Stimulated activated CD4-positive, alpha-beta T cell treated with anti-CD3 and anti-CD28 coated beads, Interleukin-12 subunit alpha, Interleukin-12 subunit beta, amount 100 ng/mL, for 48 hours (primary cell): Measurements from ENCODE around the gene OR7D4.
A peak's percentile ranks its signal among the peaks of the same experiment; 100 is the strongest.
"Not testable (repeated sequence)": the region's sequence is repeated elsewhere in the genome, so short reads cannot be mapped to it uniquely, and the experiment has no call there.

Source experiments
- DNase-seq, 3 donors: peaks; one replicate each; pipeline ENCODE4 v3.0.0-alpha.2; 2020; ENCODE audit warnings: low read depth in 2 of 3, low spot score in 1 of 3

The OR7D4 gene

DNA sequence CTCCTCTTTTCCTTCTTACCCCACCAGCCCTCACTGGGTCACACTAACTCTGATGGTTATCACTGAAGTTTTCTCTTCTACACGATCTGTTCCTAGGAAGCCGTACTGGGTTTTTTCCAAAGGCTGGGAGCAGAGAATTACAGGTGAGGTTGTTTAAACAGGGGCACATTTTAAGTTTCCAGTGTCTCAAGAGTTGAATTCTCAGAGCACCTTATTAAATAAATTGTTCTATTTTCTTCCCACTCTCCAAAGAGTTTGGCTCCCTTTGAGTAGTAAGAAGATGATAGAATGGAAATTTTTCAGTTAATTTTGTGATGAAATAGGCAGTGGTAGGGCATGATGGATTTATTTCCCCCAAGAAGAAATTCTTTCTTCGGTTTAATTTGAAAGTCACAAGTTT, at the start of gene OR7D4:
Gene OR7D4, minus strand, starts transcription at position 101 of the 400 bp plus-strand sequence. CDS start 4,752 bp downstream, outside the sequence.
- DNase-seq: no peak

DNA sequence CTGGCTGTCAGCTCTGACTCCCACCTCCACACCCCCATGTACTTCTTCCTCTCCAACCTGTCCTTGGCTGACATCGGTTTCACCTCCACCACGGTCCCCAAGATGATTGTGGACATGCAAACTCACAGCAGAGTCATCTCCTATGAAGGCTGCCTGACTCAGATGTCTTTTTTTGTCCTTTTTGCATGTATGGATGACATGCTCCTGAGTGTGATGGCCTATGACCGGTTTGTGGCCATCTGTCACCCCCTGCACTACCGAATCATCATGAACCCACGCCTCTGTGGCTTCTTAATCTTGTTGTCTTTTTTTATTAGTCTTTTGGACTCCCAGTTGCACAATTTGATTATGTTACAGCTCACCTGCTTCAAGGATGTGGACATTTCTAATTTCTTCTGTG, 31.8 kb upstream of the OR7D4 start:
- DNase-seq: no peak

DNA sequence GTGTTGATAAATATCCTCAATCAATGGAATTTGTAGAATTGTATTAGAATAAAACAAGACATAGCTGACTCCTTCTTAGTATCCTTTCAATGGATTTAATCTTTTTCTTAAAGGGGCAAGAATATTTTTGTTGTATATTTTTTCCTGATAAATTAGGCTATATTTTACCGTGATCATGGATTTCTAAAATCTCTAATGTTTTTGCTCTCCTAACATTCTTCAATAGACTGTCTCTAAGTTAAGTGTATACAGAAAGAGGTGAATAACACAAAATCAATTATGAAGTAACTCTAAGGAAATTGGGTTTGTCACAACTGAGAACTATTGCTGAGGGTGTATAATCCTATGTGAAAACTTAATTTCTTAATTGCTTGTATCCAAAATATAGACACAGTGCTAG, 31.2 kb upstream of the OR7D4 start, which contains the start of gene OR7E24:
Gene OR7E24, plus strand, starts transcription at position 301 of the 400 bp plus-strand sequence. CDS start 114 bp downstream, outside the sequence.
- no peak for DNase-seq

DNA sequence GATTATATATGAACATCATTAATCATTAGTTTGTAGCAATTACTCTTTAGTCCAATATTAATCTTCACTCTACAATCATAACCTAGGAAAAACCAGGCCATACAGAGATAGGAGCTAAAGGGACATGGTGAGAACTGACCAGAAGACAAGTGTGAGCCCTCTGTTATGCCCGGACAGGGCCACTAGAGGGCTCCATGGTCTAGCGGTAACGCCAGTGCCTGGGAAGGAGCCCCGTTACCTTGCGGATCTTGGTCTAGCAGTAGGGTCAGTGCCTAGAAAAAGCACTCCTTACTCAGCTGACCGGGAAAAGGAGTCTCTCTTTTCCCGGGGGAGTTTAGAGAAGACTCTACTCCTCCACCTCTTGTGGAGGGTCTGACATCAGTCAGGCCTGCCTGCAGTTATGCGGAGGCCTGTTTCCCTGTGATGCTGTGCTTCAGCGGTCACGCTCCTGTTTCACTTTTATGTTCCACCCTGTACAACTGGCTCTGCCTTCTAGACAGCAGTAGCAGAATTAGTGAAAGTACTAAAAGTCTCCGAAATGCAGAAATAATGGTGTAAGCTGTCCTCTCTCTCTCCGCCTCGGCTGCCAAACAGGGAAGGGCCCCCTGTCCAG, 13.8 kb downstream of the OR7D4 start:
- DNase-seq: peak; percentile 31 to 62 (median 61)

DNA sequence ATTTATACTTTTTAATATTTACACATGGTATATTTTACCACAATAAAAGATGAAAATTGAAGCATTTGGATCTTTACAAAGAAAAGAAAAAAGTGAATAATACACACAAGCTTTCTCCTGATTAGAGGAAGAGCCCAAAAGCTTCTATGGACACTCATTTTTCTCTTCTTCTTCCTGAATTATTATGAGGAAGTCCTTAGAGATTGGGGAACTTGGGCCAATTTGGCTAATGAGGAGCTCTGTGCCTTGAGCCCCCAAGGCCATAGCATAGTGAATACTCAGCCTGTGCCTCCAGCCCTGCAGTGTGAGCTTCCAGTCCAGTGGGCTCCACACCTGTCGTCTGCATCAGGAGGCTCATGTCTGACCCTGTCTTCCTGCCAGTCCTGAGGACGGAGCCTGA, 21.3 kb downstream of the OR7D4 start:
- DNase-seq: not testable (repeated sequence)

DNA sequence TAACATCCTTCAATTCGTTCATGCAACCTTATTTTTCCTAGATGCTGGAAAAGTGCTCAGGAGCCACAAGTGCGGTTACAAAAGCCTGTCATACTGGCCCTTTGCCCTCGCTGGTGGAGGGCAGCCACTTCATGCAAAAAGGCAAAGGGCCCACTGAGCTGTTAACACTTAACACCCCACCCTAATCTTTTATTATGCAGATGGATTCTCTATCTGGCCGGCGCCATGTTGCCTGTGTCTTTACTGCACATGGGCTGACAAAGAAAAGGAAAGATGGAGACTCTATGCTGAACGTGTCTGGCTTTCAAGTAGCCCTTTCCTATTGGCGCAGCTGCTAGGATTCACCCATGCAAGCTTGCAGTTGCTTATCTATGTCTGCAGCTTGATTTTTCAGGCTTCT, 29.9 kb downstream of the OR7D4 start:
- no peak for DNase-seq

DNA sequence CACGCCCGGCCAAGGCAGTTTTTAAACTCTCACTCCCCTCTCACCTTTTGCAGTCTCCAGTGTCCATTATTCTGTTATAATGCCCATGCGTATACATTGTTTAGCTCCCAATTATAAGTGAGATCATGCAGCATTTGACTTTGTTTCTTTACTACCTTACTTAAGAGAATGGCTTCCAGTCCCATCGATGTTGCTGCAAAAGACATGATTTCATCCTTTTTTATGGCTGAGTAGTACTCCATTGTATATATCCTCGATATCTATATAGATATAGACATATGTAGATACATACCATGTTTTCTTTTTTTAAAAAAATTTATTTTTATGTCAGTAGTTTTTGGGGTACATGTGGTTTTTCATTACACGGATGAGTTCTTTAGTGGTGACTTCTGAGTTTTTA, 32.2 kb downstream of the OR7D4 start:
- DNase-seq: no peak

DNA sequence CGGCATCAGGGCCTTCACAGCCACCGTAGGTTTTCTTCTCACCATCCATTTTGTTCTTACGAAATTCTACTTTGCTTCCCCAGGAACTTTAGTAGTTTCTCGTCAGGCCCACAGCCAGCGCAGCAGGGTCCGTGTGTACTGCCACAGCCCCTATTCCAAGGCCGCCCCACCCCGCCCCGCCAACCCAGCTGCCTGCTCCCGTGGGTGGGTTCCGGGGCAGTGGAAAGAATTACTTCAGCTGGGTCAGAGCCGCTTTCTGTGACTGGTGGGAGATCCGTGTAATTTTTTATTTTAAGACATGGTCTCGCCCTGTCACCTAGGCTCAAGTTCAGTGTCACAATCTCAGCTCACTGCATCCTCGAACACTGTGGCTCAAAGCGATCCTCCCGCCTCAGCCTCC, 36.4 kb downstream of the OR7D4 start:
- no peak for DNase-seq

DNA sequence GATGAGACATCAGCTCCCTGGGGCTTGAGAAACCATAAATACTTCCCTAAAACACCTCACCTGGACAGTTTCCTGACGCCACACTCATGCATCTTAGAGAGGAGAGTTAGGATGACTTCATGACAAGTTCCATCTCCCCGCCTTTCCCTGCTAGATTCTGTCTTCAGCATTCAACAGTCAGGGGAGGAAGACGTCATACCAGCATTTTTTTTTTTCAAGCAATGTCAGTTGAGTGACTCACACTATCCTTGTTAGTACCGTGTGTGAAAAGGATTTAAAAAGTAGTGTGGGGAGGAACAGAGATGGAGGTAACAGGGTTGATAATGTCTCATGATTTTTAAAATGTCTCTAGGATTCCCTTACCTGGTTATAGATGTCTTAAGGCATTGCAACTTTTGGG, 40.5 kb downstream of the OR7D4 start, which contains the start of gene OR7D2:
Gene OR7D2, plus strand, starts transcription at position 79 of the 400 bp plus-strand sequence. CDS start 6,803 bp downstream, outside the sequence.
- DNase-seq: no peak

DNA sequence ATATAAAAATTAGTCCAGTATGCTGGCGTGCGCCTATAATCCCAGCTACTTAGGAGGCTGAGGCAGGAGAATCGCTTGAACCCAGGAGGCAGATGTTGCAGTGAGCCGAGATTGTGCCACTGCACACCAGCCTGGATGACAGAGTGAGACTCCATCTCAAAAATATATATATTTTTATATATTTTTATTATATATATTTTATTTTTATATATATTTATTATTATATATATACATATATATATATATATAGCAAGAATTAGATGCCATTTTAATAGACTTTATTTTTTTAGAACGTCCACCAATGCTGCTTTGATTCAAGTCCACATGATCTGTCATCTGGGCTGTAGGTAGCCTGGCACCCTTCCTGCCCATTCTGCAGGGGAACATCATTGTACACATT, 44.1 kb downstream of the OR7D4 start:
- no peak for DNase-seq

DNA sequence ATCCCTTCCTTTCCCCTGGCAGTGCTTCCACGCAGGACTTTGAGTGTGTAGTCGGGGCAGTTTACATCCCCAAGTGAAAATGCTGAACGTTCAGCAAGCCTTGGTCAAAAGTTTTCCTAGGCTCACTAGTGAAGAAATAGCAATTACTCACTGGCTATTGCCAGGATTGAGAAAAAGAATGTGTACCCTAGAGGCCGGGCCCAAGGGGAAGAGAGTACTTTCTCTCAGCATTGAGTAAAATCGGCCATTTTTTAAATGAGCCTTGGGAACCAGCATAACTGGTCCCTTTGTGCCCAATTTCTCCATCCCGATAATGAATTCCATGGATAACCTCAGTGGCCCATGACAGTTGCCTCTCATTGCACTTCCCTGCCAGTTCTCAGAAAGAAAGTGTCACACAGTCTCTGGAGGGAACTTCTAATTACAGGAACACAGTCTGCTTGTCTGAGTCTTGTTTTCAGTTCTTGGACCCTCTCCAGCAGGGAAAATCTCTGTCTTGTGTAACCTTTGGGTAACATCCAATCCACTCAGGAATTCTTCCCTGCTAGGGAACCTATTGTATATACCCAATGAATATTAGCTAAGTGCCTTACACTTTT, 47.9 kb downstream of the OR7D4 start:
- DNase-seq: no peak

DNA sequence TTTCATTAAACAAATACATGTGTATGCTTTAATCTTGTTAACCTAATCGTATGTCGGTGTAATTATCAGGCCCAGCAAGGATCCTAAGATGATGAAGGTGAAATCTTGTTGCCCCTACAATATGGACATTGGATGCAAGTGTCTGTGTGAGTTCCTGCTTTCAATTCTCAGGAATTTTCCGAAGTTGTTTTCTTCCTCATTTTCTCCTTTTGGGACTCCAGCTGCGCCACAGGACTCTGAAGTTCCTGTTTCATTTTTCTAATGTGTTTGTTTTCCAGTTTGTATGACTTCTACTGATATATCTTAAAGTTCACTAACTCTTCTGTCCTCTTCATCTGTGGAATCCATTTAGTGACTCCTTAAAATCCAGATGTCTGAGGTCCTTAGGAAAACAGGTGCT, 52.5 kb downstream of the OR7D4 start:
- DNase-seq: no peak

DNA sequence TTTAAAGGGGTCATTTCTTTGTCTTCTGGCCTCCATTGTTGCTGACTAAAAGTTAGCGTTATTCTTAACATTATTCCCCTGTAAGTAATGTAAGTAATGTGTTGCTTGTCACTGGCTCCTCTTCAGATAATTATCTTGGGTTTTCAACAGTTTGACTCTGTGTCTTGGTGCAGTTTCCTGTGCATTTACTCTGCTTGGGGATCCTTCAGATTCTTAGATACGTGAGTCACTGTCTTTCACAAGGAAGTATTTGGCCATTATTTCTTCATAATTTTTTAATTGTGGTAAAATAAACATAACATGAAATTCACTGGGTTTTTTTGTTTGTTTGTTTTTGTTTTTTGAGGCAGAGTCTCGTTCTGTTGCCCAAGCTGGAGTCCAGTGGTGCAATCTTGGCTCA, 54.1 kb downstream of the OR7D4 start:
- no peak for DNase-seq

DNA sequence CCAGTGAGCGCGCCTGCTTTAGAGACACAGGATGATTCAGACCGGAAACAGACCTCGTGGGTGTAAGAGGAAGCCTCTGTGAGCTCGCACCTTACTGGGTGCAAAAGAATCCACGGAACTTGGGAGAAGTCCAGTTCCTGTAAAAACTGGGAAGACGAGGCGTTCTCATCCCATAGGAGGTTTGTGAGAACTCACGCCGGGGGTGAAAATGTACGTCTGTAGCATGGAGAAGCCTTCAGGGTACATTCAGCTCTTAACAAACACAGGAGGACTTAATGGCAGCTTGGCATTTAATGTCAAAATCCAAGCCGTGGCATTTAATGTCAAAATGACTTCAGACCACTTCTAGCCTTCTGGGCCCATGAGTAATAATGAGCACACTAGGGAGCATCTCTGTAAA, 58.0 kb downstream of the OR7D4 start:
- DNase-seq: no peak
